Activated naive CD4-positive, alpha-beta T cell (primary cell): ENCODE results near the gene IFNLR1.
A peak's percentile ranks its signal among the peaks of the same experiment; 100 is the strongest.

Experiments used
- DNase-seq, 4 experiments: peaks; one replicate each; lab custom pipeline; 2025; lab: John Stamatoyannopoulos, UW

The IFNLR1 gene

DNA sequence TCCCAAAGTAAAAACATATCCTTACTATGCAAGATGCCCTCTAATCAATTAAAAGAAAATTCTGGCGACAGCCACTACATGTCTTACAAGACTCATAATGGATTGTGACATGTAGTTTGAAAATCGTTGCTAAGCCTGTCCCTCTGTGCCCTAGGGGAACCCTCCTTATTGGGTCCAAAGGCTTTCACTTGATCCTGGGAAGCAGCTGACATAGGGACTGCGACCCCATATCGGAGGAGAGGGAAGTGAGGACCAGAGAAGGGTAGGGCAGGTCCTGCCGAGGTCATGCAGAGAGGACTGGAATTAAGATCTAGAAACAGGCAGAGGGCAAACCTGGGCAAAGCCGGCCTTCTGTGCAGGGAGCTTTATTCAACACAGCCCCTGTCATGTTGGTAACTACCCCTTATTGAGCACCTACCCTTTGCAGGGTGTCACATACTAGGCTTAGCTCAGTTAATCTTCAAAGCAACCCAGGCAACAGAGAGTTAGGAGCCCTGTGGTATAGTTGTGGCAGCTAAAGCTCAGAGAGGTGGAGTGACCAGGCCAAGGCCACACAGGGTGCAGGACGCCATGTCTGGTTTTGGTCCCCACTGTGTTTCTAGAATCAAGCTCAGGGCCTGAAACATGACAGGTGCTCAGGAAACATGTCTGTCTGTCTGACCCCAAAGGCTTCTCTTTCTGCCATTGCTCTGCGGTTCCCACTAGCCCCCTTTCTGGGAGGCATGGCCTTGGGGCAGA lies 18.4 kb upstream of the IFNLR1 start:
- no peak for DNase-seq

GRCh38 chr1:24204116-24204515 lies 17.0 kb upstream of the IFNLR1 start:
- DNase-seq: no peak

- DNase-seq: no peak
Observed at GRCh38 chr1:24203404-24203803, 16.3 kb upstream of the IFNLR1 start.

DNA sequence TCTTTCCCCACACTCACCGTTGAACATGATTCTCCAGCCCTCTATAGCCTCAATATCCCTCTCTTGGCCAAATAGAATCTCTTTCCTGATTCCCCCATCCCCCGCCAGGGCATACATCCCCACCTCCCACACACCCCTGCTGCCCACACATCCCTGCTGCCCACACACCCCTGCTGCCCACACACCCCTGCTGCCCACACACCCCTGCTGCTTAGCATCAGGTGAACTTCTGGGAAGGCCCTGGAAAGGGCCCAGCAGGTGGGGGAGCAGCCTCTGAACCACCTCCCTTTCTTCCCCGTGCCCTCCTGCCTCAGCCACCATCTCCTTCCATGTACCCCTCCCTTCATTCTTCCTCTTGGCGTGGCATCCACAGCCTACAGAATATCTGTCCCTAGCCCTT lies 15.9 kb upstream of the IFNLR1 start:
- no peak for DNase-seq

GRCh38 chr1:24202556-24202955 lies 15.5 kb upstream of the IFNLR1 start:
- no peak for DNase-seq

GRCh38 chr1:24201941-24202440 lies 14.9 kb upstream of the IFNLR1 start:
- DNase-seq: peak in 3 of 4 experiments; percentile 12 to 45 (median 21)

DNA sequence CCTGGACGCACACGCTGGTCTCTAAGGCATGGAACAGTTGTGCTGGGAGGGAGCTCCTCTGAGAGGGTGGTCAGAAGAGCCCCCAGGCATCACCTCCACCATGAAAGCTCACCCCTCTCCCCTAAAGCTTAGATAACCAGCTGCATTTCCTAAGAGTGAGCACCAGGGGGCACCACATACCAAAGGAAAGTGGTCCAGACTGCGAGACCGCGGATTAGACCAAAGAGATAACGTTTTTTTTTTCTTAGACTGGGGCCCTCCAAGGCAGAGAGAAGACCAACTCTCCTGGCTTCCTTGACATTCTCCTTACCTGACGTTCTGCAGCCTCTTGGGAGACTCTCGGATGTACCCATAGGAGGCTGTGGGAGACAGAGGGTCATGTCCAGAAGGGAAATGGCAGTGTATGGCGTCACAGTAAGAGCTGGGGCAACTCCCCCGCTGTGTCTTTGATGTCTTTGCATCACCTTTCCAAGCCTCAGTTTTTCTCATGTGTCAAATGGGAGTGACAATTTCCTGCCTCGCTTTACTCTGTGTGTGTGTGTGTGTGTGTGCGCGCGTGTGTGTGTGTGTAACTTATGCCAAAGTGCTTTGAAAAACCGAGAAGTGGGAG lies 12.3 kb upstream of the IFNLR1 start:
- peak; percentile 28 to 61 (median 58) for DNase-seq

- DNase-seq: no peak
Observed at GRCh38 chr1:24198766-24199165, 11.7 kb upstream of the IFNLR1 start.

DNA sequence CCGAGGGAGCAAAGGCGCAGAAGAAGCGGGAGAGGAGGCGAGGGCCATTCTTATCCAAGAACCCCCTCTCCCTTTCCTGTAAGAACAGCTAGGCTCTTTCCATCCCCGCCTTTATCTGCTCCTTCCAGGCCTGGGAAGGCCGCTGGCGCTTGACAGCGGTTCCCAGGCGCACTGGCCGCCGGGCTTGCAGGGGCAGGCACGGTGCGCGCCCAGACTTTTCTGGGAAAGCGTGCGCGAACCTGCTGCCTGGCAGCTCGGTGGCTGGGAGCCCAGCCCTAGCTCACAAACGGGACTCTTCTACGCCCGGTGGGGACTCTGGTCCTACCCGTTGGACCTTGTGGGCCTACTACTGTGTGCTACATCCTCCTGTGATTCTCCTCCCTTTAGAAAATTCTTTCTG lies 8.8 kb upstream of the IFNLR1 start:
- no peak for DNase-seq

DNA sequence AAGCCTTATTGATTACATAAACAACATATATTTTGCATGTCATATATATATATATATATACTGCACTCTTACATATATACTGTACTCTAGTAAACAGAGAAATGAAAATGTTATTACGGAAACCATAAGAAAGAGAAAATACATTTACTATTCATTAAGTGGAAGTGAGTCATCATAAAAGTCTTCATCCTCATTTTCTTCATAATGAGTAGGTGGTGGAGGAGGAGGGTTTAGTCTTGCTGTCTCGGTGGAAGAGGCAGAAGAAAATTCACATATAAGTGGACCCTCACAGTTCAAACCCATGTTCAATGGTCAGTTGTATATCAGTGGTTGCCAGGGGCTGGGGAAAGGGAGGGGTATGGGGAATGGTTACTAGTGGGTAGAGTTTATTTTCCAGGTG lies 8.0 kb upstream of the IFNLR1 start:
- no peak for DNase-seq

DNA sequence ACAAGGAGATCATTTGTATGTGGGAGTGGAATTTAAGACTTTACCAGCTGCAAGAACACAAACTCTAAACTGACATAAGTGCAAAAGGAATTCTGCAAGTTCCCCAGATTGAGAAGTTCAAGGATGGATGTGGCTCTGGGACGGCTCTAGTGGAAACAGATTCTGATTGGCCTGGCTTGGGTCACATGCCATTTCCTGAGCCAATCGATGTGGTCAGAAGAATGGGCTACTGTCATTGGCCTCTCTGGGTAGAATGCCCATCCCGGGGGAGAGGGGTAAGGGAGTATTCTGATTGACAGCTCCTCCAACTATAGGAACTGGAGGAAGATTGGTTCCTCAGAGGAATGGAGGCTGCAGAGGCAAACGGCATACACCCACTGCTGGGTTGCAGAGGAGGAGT lies 6.0 kb upstream of the IFNLR1 start:
- no peak for DNase-seq

DNA sequence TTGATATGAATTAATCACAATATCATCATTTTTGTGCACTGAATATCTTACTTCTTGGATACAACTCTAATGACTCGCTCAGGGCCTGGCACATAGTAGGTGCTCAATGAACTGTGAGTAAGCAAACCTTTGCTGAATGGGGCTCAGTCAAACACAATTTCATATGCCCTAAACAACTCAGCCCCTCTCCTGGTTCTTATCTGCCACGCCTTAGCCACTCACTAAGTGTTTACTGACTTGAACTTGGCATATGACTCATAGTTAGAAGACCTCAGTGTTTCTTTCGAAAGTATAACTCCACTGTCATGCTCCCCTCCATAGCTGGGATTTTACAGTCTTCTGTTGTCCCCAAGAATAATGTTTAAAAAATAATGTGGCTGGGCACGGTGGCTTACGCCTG lies 4.8 kb upstream of the IFNLR1 start:
- DNase-seq: no peak

GRCh38 chr1:24190983-24191461 lies 3.9 kb upstream of the IFNLR1 start:
- no peak for DNase-seq

- DNase-seq: no peak
Observed at GRCh38 chr1:24189528-24189927, 2.4 kb upstream of the IFNLR1 start.

DNA sequence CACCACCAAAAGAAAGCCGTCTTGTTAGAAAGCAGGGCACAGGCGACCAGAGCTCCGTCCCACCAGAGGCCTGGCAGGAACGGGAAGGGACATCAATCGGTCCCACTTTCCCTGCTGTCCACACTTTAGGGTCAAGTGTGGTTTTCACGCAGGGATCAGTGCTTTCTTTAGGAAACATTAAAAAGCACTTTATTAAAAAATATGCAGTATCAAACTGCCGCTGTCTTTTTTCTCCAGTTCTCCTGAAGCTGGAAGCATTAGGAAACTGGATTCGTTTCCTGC lies 437 bp downstream of the IFNLR1 start:
- DNase-seq: no peak

- DNase-seq: no peak
Observed at GRCh38 chr1:24186031-24186710, 918 bp downstream of the IFNLR1 start.

GRCh38 chr1:24185076-24185475 lies 2.0 kb downstream of the IFNLR1 start:
- DNase-seq: no peak

DNA sequence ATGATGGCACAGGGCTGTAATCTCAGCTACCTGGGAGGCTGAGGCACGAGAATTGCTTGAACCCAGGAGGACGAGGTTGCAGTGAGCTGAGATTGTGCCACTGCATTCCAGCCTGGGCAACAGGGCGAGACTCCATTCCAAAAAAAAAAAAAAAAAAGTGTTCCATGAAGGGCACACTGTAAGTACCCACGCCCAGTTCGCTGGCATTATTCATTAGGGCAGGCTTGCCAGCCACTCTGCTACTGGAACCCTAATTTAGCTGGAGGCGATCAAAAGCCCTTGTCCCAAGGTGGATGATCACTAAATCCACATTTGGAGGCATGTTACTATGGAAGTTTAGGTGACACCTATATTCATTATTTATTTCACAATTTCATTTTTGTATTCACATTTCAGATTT lies 5.0 kb downstream of the IFNLR1 start:
- DNase-seq: no peak

DNA sequence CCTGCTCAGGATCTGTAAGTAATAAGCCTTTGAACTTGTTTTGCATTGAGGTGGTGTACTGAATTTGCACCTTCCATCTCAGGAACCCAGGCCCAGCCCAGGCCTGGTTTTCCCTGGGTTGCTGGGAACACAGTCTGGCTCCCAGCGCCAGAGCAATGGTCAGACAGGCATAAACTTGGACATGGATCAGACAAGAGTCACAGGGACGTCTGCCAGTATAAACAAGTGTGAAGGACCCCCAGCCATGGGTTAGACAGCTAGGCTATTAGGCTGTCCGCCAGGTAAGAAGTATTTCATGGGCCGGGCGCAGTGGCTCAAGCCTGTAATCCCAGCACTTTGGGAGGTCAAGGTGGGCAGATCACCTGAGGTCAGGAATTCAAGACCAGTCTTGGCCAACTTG lies 5.5 kb downstream of the IFNLR1 start:
- no peak for DNase-seq

GRCh38 chr1:24180676-24181075 lies 6.4 kb downstream of the IFNLR1 start:
- no peak for DNase-seq

DNA sequence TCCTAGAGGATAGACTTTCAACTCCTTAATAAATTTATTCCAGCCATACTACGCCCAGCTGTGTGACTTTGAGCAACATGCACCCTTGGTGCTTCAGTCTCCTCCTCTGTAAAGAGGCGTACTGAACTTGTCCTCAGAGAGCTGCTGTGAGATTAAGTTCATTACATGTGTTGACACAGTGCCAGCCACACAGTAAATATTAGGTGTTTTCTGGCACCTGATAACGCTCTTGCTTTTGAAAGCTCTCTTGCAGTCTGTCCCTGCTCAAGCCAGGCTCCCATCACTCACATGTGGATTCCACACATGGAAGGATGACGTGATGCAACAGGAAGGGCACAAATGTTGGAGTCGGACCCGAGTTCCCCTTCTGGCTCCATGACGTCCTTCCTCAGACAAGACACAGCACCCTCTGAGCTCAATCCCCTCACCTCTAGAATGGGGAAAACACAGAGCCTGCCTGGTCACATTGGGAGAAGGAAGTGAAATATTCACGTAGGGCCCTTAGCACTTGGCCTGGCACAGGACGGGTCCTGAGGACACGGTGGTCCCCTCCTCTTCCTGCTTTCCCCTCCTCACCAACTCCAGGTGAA lies 7.7 kb downstream of the IFNLR1 start:
- no peak for DNase-seq

GRCh38 chr1:24178407-24178806 lies 8.7 kb downstream of the IFNLR1 start:
- DNase-seq: no peak

DNA sequence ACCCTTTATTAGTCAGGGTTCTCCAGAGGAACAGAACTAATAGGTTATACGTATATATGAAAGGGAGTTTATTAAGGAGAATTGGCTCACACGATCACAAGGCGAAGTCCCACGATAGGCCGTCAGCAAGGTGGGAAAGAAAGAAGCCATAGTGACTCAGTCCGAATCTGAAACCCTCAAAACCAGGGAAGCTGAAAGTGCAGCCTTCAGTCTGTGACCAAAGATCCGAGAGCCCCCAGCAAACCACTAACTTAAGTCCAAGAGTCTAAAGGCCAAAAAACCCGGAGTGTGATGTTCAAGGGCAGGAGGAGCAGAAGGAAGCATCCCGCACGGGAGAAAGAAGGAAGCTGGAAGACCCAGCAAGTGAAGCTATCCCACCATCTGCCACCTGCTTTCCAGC lies 9.9 kb downstream of the IFNLR1 start:
- no peak for DNase-seq
